ENCODE results near the gene CADPS2. TPM values are rescaled to one million over a fixed set of nuclear protein-coding genes. Genes with fewer than 3 reads are reported as not detected.

Gene CADPS2
- total and polyA plus RNA-seq, 10 of the 15 experiments (the other 5 are each of a cell fraction or from before 2014, with no cell fraction given) = 0.05 to 7.5 (median 0.25) TPM

- Histone ChIP-seq H3K36me3 (ENCODE audit: control insufficient read depth in 2 of 2, insufficient read depth in 2 of 2, low read length in 1 of 2) (no peaks in the 10 kb centered on the region), H3K9ac (ENCODE audit: control insufficient read depth, insufficient read depth, low read length) (no peak overlapping the region), H3K27ac (ENCODE audit: control insufficient read depth, insufficient read depth) (no peak overlapping the region), H3K4me2 (ENCODE audit: control insufficient read depth, insufficient read depth) (no peak overlapping the region), H2AFZ (ENCODE audit: control insufficient read depth, low read depth, low read length) (no peak overlapping the region), H3K4me1 (ENCODE audit: control insufficient read depth, insufficient read depth, low read length) (no peaks in the 10 kb centered on the region), H4K20me1 (ENCODE audit: control insufficient read depth, insufficient read depth) (no peaks in the 10 kb centered on the region), H3K9me3 (replicated peaks; ENCODE audit: control insufficient read depth, insufficient read depth, low read length) (no peaks in the 10 kb centered on the region), H3K79me2 (ENCODE audit: control insufficient read depth, insufficient read depth, low read length) (no peaks in the 10 kb centered on the region), H3K27me3 (replicated peaks in 1 of 2; ENCODE audit: control insufficient read depth in 2 of 2, insufficient read depth in 2 of 2, low read length in 1 of 2) (no peaks in the 10 kb centered on the region), H3K4me3 (no peak overlapping the region)
- ChIA-PET RAD21 (ENCODE audit: unreplicated experiment) (no interaction called here), SMC1A (ENCODE audit: uncharacterized antibody, unreplicated experiment) (interaction anchor here (1.4 to 1.7 kb wide), 2 partner anchors 16 to 166 kb away, joined by 3 to 5 read pairs; partner anchors contain the start of gene RNF133), POLR2A (no interaction called here), CTCF (interaction anchor here (0.6 kb wide), 1 partner anchor 1275 kb away, joined by 3 read pairs; no protein-coding TSS in a partner anchor)
- intact Hi-C loops (cut with micrococcal nuclease; ENCODE audit: unreplicated experiment) (no loop called here), in situ Hi-C loops (cut with MboI) (no loop called here)
- DNase-seq (ENCODE audit: low read depth, low spot score) (no peak), ATAC-seq (no peak), FAIRE-seq (no peak)
- 30% methylated on average over 3 of the region's 3 CpGs for WGBS (ENCODE audit: insufficient coverage, insufficient replicate concordance, low lambda C conversion rate, missing lambda C conversion rate)
- no TSS peak for BruUV-seq (replicated peaks)
- TF ChIP-seq CEBPB (IDR thresholded peaks at IDR 0.05; ENCODE audit: borderline replicate concordance in 1 of 2, low read depth in 2 of 2, low read length in 2 of 2) = no peak
- TF ChIP-seq MEF2B (IDR thresholded peaks at IDR 0.05; ENCODE audit: partially characterized antibody, poor library complexity, severe bottlenecking) = no peak
- TF ChIP-seq ZNF687 (IDR thresholded peaks at IDR 0.05) = no peak
- no peak for TF ChIP-seq CHD2 (IDR thresholded peaks at IDR 0.05; ENCODE audit: borderline replicate concordance, low read depth, low read length)
- TF ChIP-seq DPF2 (IDR thresholded peaks at IDR 0.05) = no peak
- no peak for TF ChIP-seq ELK1 (IDR thresholded peaks at IDR 0.05; ENCODE audit: low read depth, low read length)
- TF ChIP-seq JUNB (IDR thresholded peaks at IDR 0.05) = no peak
- no peak for TF ChIP-seq SREBF2 (IDR thresholded peaks at IDR 0.05; ENCODE audit: low read length)
- TF ChIP-seq POLR2AphosphoS2 (IDR thresholded peaks at IDR 0.05; ENCODE audit: low read depth, low read length) = no peak
- TF ChIP-seq SKIL (IDR thresholded peaks at IDR 0.05; ENCODE audit: low read depth, poor library complexity, severe bottlenecking) = no peak
- no peak for TF ChIP-seq TAF1 (IDR thresholded peaks at IDR 0.05; ENCODE audit: borderline replicate concordance, low read depth, low read length)
- TF ChIP-seq IKZF1 (conservative IDR thresholded peaks at IDR 0.05) = no peak
- TF ChIP-seq USF2 (IDR thresholded peaks at IDR 0.05; ENCODE audit: borderline replicate concordance, low read depth, low read length) = no peak
These were observed 21.4 kb downstream of the CADPS2 start for GRCh38 chr7:122864838-122865237.
